CD4-positive, alpha-beta T cell treated with Interleukin-12 subunit alpha and Interleukin-12 subunit beta, for 1 hour (primary cell): ENCODE data around the gene SASH1.
"Not testable (repeated sequence)": the region's sequence is repeated elsewhere in the genome, so short reads cannot be mapped to it uniquely, and the experiment has no call there.

Source experiments
- DNase-seq: peaks from one replicate; pipeline ENCODE4 v3.0.0-alpha.2; 2020

SASH1 gene

DNA sequence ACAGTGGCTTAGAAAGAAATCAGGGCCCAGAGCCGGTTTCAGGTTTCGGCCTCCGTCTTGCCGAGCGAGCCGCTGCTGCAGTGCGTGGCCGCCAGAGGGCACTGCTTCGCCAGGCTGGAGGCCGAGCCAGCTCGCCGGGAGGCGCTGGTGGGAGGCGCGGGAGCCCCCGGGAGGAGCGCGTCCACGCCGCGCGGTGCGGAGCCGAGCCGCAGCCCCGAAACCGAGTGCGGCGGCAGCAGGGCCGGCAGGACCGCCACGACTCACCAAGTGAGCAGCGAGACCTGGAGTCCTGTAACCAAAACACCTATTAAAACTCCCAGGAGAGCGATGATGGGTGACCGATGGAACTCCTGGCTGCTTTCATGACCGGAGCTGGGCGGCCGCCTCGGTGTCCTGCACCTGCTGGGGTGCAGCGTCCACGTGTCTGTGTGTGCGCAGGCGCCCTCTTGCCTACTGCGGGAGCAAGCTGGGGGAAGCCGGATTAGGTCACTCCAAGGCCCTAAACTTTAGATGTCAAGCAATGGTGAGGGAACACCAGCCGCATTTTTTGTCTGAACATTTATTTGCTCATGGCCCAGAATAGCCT lies 217.3 kb downstream of the SASH1 start:
- peak; percentile 68 for DNase-seq

DNA sequence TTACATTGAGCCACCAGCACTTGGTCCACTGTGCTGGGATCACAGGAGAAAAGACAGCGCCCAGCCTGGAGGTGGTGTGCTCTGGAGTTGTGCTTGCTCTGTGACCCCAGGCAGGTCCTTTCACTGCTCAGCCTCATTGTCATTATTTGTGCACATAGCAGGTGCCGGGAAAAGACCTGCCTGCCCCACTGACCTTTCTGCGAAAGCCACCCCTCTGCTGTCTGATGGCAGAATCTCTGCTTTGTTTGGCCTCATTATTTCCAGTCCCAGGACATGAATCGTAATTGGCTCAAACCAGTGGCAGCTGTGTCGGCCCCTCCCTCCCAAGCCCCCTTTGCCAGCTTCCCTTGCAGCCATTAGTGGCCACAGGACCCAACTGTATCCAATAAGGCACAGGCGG lies 219.0 kb downstream of the SASH1 start:
- DNase-seq = no peak

DNA sequence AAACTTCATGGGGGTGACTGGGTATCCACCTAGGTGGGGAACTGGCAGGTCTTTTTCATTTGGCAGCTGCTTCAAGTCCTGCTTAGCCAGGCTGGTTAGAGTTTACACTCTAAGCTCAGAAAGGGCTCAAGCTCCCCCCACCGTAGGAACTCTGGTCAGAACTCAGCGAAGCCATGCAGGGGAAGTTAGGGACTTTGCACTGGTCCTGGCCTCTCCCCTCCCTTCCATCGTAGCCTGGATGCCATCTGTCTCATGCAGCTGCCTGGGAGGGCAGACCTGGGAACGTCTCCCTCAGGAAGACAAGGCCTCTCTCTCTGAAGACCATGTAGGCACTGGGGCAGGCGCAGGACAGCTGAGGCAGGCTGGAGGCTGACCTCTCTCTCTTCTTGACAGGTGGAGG lies 220.4 kb downstream of the SASH1 start:
- DNase-seq = no peak

DNA sequence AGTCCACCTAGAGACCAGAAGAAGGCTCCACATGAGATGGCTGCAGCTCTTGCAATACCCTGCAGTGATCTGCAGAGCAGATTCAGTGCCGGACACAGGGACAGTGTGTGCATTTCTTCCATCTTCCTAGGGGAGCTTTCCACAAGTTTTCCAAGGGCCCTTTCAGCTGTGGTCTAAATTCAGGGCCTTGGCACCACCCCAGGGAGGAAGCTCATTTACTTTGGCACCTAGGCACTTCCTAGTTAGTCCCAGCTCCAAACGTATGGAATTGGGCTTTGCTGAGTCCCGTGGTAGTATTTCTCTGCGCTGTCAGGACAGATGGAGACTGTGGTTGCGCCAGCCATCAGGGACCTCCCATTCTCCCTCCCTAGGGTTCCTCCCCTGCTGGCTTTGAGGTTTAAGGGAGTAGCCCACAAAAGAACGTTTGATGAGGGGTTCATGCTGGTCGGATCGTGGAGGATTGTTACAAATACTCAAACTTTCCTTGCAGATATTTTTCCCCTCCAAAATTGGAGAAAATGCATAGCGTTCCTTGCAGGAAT lies 221.9 kb downstream of the SASH1 start:
- DNase-seq = no peak

DNA sequence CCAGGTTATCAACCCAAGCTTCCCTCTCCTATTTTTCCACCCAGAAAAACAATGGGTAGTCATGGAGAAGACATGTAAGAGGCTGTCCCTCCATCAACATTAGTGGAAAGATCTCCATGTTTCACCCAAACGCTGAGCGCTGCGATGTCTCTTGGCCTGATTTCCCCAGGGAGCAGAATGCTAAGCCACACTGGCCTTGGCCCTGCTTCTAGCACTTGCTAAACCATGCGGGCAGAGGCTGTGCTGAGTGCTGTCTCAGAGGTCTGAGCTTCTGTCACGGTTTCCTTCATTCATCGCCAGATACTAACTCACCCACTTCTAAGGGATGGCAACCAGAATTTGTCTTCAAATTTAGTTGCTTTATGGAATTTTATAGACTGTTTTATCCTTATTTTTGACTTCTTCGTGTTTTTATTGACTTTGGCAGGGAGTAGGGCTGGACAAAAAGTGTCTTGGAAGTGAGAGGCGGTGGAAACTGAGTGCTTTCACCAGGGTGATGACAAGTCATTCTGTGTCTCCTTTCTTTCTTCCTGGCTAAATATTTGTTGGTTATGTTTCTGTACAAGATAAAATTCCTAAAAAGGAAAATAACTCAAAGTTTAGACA lies 222.8 kb downstream of the SASH1 start:
- no peak for DNase-seq

DNA sequence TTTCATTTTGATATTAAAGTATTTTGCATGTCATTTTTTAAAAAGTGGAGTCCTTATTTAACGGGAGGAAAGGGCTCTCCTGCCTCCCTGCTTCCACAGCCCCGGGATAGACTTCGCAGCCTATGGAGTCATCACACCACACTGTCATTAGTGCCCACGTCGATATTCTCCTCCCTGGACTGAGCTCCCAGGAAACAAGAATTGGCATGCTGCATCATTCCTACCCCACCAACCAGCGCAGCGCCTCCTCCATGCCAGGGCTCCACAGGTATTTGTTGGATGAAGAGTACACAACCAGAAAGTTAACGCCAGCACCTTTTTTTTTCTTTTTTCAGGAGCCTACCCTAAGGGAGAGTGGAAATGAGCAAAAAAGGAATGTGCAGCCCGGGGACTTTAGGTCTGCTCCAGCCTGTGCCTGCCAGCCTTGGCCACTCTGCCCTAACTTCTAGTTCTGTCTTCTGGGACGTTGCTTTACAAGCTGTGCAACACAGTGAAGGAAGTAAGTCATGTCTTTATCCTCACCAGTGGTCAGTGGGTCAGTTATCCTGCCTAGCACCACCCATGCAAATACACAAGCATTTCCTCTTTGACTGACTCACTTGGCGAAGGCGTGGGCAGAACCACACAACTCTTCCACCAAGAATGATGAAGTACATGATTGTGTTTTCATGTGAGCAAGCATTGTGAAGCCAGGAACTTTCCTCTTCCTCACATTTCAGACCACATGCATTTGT lies 223.5 kb downstream of the SASH1 start:
- DNase-seq = no peak

DNA sequence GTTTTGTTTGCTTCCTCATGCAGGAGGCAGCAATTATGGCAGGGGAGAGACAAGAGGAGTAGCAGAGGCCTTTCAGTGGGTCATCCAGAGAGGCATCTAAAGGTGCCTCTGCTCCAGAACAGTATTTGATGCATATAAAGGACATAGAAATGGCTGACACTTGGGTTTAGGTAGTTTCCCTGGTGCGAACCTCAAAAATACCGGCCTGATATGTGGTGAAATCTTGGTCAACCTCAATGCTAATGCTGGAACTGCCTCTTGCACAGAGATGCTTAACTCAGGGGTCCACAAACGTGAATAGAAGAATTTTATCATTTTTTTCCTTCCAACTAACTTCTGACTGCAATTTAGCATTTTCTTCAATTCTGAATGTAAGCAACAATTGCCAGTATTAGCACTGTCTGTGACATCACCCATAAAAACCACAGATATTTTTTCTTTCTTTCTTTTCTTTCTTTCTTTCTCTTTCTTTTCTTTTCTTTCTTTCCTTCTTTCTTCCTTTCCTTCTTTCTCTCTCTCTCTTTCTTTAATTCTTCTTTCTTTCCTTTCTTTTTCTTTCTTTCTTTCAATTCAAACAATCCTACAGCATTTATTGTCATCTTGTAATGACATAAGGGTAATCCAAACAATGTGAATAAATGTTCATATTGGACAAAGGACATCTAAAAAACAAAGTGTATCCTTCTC lies 224.2 kb downstream of the SASH1 start:
- peak; percentile 14 for DNase-seq

- no peak for DNase-seq
Observed at GRCh38 chr6:148570456-148570855, 227.8 kb downstream of the SASH1 start.

- no peak for DNase-seq
Observed at GRCh38 chr6:148572676-148573335, 230.2 kb downstream of the SASH1 start.

DNA sequence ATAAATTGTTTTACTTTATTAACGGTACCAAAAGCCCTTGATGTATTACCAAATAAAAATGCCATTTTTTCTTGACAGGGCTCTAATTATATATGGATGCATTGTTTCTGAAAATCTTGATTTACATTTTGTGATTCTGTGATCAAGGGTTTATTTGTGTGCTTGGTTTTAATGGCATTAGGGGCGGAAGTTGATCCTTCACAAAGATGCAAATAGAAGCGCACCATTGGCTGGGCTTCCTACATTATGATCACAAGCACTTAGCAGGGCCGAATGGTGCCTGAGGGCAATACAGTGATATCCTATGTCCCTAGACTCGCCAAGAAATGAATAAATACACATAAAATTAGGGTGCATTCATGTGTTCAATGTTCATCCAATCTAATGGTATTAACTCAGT lies 231.3 kb downstream of the SASH1 start:
- no peak for DNase-seq

DNA sequence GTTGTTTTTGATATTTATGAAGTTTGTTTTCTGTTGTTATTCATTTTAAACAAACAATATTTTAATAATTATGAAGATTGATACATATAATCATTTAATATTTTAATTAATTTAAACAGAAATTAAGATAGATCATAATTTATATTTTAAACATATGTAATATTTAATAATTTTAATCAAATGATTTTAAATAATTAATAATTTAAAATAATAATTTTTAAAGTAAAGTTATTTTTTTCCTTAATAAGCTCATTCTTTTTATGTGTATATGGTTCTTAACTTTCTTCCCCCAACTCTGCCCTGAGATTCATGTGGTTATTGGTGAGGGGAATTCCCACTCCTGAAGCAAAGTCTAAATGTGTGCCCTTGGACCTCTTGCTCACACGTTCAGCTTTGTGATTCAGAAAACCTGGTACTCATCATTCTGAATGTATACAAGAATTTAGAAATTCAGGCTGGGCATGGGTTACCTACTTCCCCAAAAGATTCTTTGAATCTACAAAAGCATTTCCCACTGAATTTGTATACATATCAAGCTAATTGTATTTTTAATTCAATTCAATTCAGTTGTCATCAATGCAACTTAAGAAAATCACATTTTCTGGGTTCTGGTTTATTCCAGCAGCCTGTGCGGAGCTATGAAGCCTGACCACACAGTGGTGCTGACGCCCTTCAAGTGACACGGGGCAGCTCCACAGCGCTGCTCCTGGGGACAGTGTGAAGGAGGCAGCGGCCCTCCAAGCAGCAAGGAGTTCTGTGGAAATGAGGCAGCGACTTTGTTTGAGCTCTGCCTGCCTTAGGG lies 235.2 kb downstream of the SASH1 start:
- peak; percentile 46 for DNase-seq

GRCh38 chr6:148578489-148578814 lies 235.8 kb downstream of the SASH1 start:
- DNase-seq = no peak

DNA sequence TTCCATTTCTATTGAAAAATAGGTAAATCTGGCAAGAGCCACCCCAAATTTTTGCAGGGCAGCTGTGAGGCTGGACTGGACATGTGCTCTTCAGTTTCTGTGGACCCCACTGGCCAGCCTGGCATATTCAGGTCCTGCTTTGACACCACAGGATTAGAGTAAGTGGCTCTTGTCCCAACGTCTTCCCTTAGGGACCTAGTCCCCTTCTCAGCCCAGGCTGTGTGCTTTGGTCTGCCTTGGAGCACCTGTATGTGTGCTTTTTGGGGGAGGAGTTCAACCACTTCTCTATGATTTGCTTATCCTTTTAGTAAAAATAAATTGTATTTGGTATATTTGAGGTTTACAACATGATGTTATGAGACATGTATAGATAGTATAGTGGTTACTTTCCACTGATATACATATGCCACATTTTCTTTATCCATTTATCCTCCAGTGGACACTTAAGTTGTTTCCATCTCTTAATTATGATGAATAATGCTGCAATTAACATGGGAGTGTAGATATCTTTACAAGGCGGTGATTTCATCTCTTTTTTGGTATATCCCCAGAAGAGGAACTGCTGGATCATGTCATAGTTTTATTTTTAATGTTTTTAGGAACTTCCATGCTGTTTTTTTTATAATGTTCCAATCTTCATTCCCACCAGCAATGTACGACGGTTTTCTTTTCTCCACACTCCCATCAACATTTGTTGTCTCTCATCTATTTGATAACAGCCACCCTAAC lies 236.4 kb downstream of the SASH1 start:
- DNase-seq = no peak

DNA sequence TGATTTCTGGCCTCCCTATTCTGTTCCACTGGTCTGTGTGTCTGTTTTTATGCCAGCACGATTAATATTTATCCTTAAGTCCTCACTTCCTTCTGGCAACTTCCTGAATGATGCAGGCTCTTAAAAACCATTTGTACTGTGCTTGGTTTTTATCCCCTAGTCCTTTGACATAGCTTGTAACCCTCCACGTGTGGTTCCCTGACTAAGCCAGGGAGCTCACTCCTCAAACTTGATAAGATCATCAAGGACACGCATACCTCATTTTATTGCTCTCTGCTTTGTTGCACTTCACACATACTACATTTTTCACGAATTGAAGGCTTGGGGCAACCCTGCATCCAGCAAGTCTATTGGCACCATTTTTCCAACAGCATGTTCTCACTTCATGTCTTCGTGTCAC lies 237.8 kb downstream of the SASH1 start:
- DNase-seq = no peak

DNA sequence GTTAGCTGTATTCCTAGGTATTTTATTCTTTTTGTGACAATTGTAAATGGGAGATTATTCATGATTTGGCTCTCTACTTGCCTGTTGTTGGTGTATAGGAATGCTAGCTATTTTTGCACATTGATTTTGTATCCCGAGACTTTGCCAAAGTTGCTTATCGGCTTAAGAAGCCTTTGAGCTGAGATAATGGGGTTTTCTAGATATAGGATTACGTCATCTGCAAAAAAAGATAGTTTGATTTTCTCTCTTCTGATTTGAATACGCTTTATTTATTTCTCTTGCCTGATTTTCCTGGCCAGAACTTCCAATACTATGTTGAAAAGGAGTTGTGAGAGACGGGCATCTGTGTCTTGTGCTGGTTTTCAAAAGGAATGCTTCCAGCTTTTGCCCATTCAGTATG lies 241.0 kb downstream of the SASH1 start:
- no peak for DNase-seq

DNA sequence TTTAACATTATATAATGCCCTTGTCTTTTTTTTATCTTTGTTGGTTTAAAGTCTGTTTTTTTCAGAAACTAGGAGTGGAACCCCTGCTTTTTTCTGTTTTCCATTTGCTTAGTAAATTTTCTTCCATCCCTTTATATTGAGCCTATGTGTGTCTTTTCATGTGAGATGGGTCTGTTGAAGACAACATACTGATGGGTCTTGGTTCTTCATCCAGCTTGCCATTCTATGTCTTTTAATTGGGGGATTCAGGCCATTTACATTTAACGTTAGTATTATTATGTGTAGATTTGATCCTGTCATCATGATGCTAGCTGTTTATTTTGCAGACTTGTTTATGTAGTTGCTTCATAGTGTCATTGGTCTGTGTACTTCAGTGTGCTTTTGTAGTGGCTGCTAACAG lies 243.0 kb downstream of the SASH1 start:
- DNase-seq = not testable (repeated sequence)

- DNase-seq = no peak
Observed at GRCh38 chr6:148590883-148591282, 248.2 kb downstream of the SASH1 start.

GRCh38 chr6:148591656-148592055 lies 249.0 kb downstream of the SASH1 start:
- DNase-seq = no peak

- DNase-seq = no peak
Observed at GRCh38 chr6:148593130-148593812, 250.6 kb downstream of the SASH1 start.

- DNase-seq = no peak
Observed at GRCh38 chr6:148593813-148594170, 251.2 kb downstream of the SASH1 start.

DNA sequence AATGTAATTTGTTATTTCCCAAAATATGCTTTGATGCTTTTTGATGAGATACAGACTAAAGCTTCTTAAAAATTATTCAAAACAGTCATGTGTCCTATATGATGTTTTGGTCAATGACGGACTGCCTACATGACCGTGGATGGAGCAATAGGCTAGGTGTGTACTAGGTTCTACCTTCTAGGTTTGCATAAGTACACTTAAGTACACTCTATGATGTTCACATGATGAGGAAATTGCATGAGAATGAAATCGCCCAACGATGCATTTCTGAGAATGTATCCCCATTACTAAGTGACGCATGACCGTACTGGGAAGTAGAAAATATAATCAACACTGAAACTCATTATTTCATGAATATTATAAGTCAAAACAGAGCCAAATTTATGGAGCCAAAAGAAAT lies 252.9 kb downstream of the SASH1 start:
- no peak for DNase-seq
